ENCODE measurements around the gene GFAP.

DNA sequence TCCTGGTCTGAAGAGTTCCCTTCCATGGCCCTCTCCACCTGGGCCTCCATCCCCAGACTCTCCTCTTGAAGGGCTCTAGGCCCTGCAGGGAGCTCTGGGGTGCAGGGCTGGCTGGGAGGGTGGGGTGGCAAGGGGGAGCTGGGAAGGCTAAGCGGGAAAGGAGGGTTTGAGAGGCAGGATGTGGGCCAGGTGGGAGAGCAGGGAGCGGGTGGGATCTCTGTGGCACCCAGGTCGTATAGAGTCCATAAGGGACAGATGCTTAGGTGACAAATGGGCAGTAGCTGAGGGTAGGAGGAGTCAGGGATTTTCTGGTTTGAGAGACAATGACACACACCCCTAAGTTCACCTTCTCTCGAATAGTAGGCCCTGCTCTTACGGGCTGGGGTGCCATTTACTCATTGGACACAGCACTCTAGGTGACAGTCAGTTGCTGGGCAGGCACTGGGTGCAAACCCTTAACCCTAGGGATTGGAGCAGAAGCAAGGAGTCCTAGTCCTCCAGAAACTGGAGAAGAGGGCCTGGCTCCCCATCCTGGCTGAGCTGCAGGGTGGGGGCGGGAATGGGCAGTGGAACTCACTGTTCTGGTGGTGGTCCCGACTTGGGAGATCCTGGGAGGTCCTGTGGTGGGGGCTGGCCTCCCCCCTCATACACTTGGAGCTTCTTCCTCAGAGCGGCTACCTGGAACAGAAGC lies 16.9 kb upstream of the GFAP start:
- TF ChIP-seq SUZ12 (IDR thresholded peaks at IDR 0.05; ENCODE audit: extremely low read depth, insufficient read depth, insufficient read length) (no peak), YY1 (IDR thresholded peaks at IDR 0.05; ENCODE audit: insufficient read depth, insufficient read length) (no peak), ZNF274 (IDR thresholded peaks at IDR 0.05; ENCODE audit: low read depth, low read length) (no peak)
